Fibroblast of skin of left quadriceps (primary cell): ENCODE results near the gene SMLR1.

Source experiments
- DNase-seq, 2 experiments: peaks; one replicate each; pipeline ENCODE4 v3.0.0-alpha.2; 2013; ENCODE audit warnings: low read depth in 2 of 2

The SMLR1 gene

GRCh38 chr6:130851026-130851425 lies 23.8 kb downstream of the SMLR1 start:
- no peak for DNase-seq

DNA sequence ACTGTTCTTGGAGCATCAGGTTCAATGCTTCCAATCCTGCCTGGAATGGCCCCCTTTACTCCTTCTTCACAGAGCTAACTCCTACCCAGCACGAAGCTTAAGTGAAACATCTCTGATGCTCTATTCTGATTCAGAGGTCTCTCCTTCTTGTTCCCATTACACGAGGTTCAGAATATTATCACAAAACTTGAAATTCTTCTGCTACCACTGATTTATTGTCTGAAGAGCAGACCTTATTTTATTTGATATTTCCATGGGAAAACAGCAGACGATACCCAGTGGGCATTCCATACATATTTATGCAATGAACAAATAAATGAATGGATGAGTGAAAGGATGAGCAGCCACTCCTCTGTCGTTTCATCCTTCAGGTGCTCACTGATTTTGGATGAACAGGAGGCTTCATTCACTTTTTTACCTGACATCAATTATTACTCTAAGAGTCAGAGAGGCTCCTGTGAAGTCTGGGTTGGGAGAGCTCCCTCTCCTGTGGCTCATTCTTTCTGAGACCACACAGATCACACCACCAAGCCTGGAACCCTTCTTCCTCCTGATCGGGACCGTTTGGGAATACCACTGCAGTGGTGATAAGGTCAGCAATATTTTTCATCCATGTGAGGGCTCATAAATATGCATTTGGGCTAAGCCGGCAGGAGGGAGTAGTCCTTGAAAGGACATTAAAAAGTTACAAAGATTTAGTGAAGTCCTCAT lies 25.8 kb downstream of the SMLR1 start:
- peak; percentile 5 to 9 for DNase-seq

DNA sequence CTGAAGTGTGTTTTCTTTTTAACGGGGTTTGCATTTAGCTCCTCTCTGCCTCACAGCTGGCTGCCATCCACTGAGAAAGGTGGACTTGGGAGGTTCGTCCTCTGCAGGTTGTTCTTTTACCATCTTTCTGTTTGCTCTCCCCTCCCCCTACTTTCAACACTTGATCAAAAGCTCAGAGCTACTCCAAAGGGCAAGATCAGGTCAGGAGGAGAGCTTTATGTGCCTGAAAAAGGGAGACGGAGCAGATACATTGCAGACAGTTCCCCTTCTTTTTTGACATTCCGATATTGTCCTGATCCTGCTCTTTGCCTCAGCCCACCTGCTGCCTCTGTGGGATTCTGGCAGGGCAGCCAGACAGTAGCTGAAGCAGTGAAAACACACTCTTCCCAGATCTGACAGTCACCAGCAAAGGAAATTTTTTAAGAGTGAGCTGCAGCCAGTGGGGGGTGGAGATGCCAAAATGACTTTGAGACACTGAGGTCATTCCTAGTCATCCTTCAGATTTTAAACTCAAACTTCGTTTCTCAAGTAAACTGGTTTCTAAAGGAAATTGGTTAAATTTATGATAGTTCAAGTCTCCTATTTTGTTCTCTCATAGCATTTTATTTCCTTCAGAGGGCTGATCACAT lies 26.5 kb downstream of the SMLR1 start:
- DNase-seq: peak; percentile 8 to 19

DNA sequence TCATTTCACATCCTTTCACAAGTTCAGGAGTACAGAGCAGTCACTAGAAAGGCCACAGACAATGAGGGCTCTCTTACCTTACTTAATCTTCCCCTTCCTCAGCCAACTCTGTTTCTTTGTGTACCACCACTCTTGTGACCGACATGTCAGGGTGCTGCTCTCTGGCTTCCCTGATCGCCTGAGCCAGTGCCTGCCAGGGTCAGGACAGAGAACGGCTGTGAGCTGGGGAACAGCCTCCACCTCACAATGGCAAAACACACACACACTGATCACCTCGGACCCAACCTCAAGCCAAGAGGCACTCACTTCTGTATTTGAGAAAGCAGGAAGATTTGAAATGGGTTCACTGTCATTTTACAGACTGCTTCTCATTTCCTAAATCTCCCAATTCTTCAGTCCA lies 30.8 kb downstream of the SMLR1 start:
- DNase-seq: no peak

- DNase-seq: no peak
These were observed 31.4 kb downstream of the SMLR1 start for GRCh38 chr6:130858498-130859160.

- DNase-seq: no peak
These were observed 32.1 kb downstream of the SMLR1 start for GRCh38 chr6:130859161-130859867.

- DNase-seq: no peak
These were observed 35.2 kb downstream of the SMLR1 start for GRCh38 chr6:130862370-130862769.

GRCh38 chr6:130863415-130864230 lies 36.4 kb downstream of the SMLR1 start:
- no peak for DNase-seq

DNA sequence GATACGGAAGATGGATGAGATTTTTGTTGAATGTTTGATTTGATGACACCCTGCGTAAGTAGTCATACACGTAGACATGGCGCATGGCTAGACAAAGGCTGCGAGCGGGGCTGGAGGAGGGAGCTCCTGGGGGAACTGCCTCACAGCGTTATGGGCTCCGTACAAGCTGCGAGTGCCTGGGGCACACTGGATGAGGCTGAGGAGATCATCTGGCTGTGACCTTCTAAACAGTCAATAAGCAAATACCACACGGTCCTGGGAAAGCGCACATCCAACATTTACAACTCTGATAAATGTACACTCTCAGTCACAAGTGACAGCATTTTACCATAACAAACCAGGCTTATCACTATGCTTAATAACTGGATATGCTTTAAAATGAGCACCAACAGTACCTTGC lies 37.1 kb downstream of the SMLR1 start:
- no peak for DNase-seq

DNA sequence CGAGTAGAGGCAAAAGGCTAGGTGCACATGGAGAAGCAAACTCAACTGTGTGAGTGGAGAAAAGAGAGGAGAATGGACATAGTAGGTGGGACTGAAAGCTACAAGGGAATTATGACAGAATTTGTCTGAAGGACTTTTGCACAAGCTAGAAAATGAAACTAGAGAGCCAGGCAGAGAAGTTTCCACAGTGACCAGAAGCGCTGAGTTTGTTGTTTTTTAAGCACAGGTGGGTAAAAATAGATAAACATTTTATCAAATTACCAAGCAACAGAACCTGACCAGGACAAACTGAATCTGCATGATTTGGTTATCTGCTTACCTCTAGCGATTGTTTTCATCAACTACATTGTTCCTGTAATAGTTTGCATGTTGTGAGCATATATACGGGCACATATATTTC lies 38.6 kb downstream of the SMLR1 start:
- DNase-seq: no peak

GRCh38 chr6:130869681-130870080 lies 42.5 kb downstream of the SMLR1 start:
- DNase-seq: no peak

DNA sequence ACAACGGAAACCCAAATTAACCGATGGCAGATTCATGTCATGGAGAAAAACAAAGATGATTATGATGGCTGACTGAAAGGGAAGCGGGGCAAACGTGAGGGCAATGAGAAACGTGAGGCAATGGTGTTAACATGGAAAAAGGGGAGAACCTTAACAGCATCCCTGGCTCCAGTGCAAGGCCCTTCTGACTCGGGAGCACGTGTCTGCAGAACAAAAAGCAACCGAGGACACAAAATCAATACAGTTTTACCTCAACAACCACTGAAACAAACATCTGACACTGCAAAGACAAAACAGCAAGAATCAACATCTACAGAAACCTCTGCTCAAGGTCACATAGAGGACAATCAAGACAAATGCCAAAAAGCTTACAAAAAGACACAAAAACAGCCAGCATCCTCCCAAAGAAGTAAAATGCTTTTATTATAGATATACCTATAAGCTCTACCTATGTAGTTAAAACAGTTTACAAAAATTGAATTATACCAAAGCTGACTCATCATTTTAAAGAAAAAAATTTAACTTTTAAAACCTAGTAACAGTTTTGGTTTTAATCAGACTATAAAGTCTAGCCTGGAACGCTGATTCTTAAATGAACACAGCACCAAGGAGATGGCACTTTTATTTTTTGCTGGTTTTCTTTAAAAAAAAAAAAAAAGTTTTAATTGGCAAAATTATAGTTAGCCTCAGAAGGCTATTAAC lies 43.1 kb downstream of the SMLR1 start:
- DNase-seq: no peak

- DNase-seq: peak in 1 of 2 experiments; percentile 21
These were observed 45.3 kb downstream of the SMLR1 start for GRCh38 chr6:130872250-130873095.

GRCh38 chr6:130873746-130874145 lies 46.5 kb downstream of the SMLR1 start:
- DNase-seq: no peak

- no peak for DNase-seq
These were observed 52.6 kb downstream of the SMLR1 start for GRCh38 chr6:130879826-130880225.

DNA sequence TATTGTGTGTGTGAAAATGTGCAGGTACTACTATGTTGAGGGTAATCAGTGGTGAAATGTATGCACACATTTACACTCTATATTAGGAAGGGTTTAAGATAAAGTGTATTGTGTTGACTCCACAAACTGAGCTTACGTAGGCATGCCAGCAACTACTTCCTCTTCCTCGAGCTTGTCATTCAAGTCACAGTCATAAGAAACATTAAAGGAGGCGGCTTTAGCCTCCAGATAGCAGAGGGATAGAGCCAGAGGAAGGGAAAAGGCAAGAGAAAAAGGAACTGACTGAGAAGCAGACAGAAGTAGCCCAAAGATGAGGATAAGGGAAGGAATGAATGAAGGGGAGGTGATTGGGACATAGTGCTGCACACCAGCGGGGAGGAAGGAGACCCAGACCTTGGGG lies 55.2 kb downstream of the SMLR1 start:
- no peak for DNase-seq

DNA sequence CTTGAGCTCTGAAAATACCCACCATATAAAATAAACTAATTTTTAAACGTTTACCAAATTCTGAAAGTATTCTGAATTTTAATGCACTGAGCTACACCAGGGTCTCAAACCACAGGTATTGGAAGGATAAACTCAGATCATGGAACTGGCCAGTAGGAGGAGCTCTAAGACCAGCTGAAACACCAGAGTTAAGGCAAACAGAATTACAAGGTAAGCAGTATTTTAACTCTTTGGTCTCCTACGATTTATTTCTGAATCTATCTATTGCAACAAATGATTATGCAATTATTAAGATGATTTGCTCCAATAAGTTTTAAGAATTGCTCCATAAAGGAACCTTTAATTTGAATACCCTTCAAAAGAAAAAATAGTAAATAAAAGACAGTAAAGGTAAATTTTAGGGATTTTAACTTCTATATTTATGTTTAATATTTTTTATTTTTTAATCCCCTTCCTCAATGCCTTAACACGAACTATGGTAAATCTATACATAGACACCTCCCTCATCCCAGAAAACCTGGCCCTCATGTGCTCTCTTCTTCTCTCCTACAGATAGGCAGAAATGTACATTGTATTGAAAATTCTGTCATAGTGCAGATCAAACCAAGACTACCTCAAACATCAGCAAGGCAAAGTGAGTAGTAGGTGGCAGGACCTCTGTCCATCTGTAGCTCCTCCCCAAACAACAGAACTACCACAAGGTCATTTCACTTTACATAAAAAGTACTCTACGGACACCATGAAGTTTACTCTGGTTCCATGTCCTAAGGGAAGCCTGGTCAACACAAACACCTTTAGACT lies 58.4 kb downstream of the SMLR1 start:
- peak; percentile 65 to 69 for DNase-seq
